ENCODE results near the gene FYN. TPM values are rescaled to one million over a fixed set of nuclear protein-coding genes. Genes with fewer than 3 reads are reported as not detected.

Gene FYN
- polyA plus RNA-seq, 1 donor (not counting 4 experiments of a cell fraction or from before 2014, with no cell fraction given) = 24.7 TPM

DNA sequence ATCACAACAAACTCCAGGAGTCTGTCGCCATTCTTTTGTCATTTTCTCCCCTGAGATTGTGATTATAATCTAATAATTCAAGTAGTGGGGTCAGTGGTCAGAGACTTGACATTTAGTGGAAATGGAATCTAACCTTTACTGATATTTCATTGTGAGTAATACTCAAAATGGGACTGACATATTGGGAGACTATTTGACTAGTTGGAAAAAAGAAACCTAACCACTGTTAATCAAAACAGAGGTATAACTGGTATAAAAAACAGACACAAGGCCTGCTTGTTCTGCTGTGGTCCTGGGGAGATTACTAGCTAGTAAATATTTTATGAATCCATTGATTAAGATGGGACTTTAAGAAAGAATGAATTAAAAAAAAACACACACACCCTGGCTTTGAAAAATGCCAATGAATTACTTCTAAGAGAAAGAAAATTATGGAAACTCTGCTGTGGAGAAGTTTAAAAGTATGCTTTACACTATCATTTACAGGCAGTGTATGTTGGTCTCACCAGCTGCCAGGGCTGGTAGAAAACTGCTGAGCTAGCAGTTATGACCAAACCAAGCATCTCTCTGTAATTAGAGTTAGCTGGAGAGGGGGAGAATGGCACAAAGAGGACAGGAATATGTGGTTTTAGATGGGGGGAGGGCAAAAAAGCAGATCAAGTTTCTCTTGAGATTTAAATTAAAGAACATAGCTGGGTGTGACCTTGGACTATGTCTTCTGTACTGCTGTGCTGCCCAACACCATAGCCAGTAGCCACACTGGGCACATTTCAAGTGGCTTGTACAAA is 103.7 kb downstream of the FYN start:
- DNase-seq (ENCODE audit: low read depth, low spot score) = no peak

DNA sequence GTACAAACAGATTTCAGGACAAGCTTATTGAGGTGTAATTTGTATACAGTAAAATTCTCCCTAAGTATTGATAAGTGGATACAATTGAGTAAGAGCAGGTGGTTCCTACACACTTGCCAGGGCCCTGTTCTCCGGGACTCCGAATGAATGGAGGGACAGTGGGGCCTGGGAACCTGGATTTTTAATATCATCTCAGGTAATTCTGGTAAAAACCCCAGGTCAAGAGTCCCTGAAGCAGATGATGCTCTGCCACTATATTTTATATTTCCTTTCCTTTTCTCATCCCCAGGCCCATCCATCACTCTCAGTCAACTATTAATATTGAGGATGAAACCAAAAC is 104.9 kb downstream of the FYN start:
- FAIRE-seq (no peak), DNase-seq (ENCODE audit: low read depth, low spot score) (no peak)
- H3K27me3 ChIP-seq (ENCODE audit: control insufficient read depth, extremely low read depth, insufficient read depth, low read length) = no peaks in the 10 kb centered on the region
- no peak overlapping the region for H3K4me2 ChIP-seq (ENCODE audit: control insufficient read depth, extremely low read depth, insufficient read depth, low read depth, low read length)
- no peaks in the 10 kb centered on the region for H3K9me3 ChIP-seq (ENCODE audit: control insufficient read depth, low read depth, low read length)
- no peak overlapping the region for H2AFZ ChIP-seq (ENCODE audit: control insufficient read depth, low read length)
- H3K4me1 ChIP-seq (ENCODE audit: control insufficient read depth, extremely low read depth, insufficient read depth, low read length) = no peaks in the 10 kb centered on the region
- no peak overlapping the region for H3K9ac ChIP-seq (ENCODE audit: control insufficient read depth, extremely low read depth, insufficient read depth, low read length)
- no peaks in the 10 kb centered on the region for H3K36me3 ChIP-seq (ENCODE audit: control insufficient read depth in 2 of 2, extremely low read depth in 1 of 2, insufficient read depth in 2 of 2, low read length in 2 of 2)
- dilution Hi-C loops (cut with MboI; ENCODE audit: extremely low pct_ligation_motif_present, low sequenced_read_pairs) = no loop called here
- no peak for TF ChIP-seq EZH2 (IDR thresholded peaks at IDR 0.05; ENCODE audit: low read length)
- TF ChIP-seq, protein P1, sequence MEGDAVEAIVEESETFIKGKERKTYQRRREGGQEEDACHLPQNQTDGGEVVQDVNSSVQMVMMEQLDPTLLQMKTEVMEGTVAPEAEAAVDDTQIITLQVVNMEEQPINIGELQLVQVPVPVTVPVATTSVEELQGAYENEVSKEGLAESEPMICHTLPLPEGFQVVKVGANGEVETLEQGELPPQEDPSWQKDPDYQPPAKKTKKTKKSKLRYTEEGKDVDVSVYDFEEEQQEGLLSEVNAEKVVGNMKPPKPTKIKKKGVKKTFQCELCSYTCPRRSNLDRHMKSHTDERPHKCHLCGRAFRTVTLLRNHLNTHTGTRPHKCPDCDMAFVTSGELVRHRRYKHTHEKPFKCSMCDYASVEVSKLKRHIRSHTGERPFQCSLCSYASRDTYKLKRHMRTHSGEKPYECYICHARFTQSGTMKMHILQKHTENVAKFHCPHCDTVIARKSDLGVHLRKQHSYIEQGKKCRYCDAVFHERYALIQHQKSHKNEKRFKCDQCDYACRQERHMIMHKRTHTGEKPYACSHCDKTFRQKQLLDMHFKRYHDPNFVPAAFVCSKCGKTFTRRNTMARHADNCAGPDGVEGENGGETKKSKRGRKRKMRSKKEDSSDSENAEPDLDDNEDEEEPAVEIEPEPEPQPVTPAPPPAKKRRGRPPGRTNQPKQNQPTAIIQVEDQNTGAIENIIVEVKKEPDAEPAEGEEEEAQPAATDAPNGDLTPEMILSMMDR (optimal IDR thresholded peaks at IDR 0.05 in 1 of 3, IDR thresholded peaks at IDR 0.05 in 1 of 3, conservative IDR thresholded peaks at IDR 0.05 in 1 of 3; ENCODE audit: extremely low read depth in 1 of 3, insufficient read depth in 2 of 3, low read length in 3 of 3) = no peak
- H3K79me2 ChIP-seq (ENCODE audit: control insufficient read depth, insufficient read depth, low read length) = no peaks in the 10 kb centered on the region
- H3K27ac ChIP-seq (ENCODE audit: control insufficient read depth, insufficient read depth, low read length) = no peak overlapping the region
- no peaks in the 10 kb centered on the region for H3K9me1 ChIP-seq (ENCODE audit: control insufficient read depth, extremely low read depth, insufficient read depth, low read length)
- no peaks in the 10 kb centered on the region for H4K20me1 ChIP-seq (ENCODE audit: control insufficient read depth, extremely low read depth, insufficient read depth, low read length)
- no peak overlapping the region for H3K4me3 ChIP-seq (ENCODE audit: control insufficient read depth in 2 of 3, extremely low read depth in 1 of 3, insufficient read depth in 2 of 3, low read depth in 1 of 3, low read length in 3 of 3)

More for the DNA sequence above, 103.7 kb downstream of the FYN start:
- Histone ChIP-seq H3K4me3 (ENCODE audit: control insufficient read depth in 2 of 3, extremely low read depth in 1 of 3, insufficient read depth in 2 of 3, low read depth in 1 of 3, low read length in 3 of 3) (no peak overlapping the region), H3K9me3 (ENCODE audit: control insufficient read depth, low read depth, low read length) (no peaks in the 10 kb centered on the region), H2AFZ (ENCODE audit: control insufficient read depth, low read length) (no peak overlapping the region), H3K9ac (ENCODE audit: control insufficient read depth, extremely low read depth, insufficient read depth, low read length) (no peak overlapping the region), H3K36me3 (ENCODE audit: control insufficient read depth in 2 of 2, extremely low read depth in 1 of 2, insufficient read depth in 2 of 2, low read length in 2 of 2) (no peaks in the 10 kb centered on the region), H4K20me1 (ENCODE audit: control insufficient read depth, extremely low read depth, insufficient read depth, low read length) (no peaks in the 10 kb centered on the region), H3K9me1 (ENCODE audit: control insufficient read depth, extremely low read depth, insufficient read depth, low read length) (no peaks in the 10 kb centered on the region), H3K4me1 (ENCODE audit: control insufficient read depth, extremely low read depth, insufficient read depth, low read length) (no peaks in the 10 kb centered on the region), H3K79me2 (ENCODE audit: control insufficient read depth, insufficient read depth, low read length) (no peaks in the 10 kb centered on the region), H3K27ac (ENCODE audit: control insufficient read depth, insufficient read depth, low read length) (no peak overlapping the region), H3K4me2 (ENCODE audit: control insufficient read depth, extremely low read depth, insufficient read depth, low read depth, low read length) (no peak overlapping the region), H3K27me3 (ENCODE audit: control insufficient read depth, extremely low read depth, insufficient read depth, low read length) (no peaks in the 10 kb centered on the region)
- dilution Hi-C loops (cut with MboI; ENCODE audit: extremely low pct_ligation_motif_present, low sequenced_read_pairs) = no loop called here
- TF ChIP-seq, protein P1 (optimal IDR thresholded peaks at IDR 0.05 in 1 of 3, IDR thresholded peaks at IDR 0.05 in 1 of 3, conservative IDR thresholded peaks at IDR 0.05 in 1 of 3; ENCODE audit: extremely low read depth in 1 of 3, insufficient read depth in 2 of 3, low read length in 3 of 3) = no peak
- no peak for TF ChIP-seq EZH2 (IDR thresholded peaks at IDR 0.05; ENCODE audit: low read length)
- no peak for FAIRE-seq
